GM10266 (cell line): ENCODE measurements around the gene HCLS1.

Experiments
- DNase-seq: peaks from one replicate; pipeline ENCODE4 v3.0.0; 2012; ENCODE audit errors: extremely low spot score
- TF ChIP-seq, protein P1 (sequence below): IDR thresholded peaks from 2 replicates; pipeline ENCODE4 v1.5.1; 2012; ENCODE audit warnings: mild to moderate bottlenecking, low read depth; ENCODE audit not compliant: control insufficient read depth, insufficient read depth; ENCODE audit errors: missing control alignments

The HCLS1 gene

DNA sequence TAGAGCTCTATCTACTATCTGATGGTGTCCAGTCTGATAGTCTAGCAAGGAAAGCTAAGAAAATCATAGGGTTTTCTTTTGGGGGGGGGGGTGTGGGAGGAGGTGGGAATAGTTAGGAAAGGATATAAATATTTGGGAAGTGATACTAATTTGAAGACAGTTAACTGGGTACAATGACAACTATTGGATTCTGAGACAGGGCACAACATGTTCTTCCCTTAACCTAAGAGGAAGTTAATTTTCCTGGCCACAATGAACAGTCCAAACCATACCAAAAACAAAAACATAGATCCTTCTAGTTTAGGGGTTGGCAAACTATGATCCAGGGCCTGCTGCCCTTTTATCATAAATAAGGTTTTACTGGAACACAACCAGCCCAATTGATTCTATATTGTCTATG lies 10.0 kb upstream of the HCLS1 start:
- DNase-seq: no peak
- TF ChIP-seq, protein P1, sequence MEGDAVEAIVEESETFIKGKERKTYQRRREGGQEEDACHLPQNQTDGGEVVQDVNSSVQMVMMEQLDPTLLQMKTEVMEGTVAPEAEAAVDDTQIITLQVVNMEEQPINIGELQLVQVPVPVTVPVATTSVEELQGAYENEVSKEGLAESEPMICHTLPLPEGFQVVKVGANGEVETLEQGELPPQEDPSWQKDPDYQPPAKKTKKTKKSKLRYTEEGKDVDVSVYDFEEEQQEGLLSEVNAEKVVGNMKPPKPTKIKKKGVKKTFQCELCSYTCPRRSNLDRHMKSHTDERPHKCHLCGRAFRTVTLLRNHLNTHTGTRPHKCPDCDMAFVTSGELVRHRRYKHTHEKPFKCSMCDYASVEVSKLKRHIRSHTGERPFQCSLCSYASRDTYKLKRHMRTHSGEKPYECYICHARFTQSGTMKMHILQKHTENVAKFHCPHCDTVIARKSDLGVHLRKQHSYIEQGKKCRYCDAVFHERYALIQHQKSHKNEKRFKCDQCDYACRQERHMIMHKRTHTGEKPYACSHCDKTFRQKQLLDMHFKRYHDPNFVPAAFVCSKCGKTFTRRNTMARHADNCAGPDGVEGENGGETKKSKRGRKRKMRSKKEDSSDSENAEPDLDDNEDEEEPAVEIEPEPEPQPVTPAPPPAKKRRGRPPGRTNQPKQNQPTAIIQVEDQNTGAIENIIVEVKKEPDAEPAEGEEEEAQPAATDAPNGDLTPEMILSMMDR: no peak

DNA sequence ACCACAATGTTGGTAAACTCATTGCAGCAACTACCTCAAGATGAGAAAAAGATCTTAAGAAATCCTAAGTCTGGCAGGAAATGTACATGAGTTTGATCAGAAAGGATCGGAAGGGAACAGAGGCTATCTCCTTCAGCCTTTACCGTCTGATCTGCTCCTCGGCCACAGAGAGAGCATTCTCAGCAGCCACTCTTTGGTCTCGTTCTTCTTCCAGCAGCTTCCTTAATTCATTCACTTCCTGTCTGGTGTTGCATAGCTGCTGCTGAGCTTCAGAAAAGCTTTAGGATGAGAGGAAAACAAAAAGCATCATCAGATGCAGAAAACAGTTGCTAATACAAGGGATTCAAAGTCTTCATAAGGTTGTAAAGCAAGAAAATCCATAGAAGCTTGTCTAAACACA lies 6.6 kb upstream of the HCLS1 start:
- DNase-seq: no peak
- TF ChIP-seq, protein P1: no peak

DNA sequence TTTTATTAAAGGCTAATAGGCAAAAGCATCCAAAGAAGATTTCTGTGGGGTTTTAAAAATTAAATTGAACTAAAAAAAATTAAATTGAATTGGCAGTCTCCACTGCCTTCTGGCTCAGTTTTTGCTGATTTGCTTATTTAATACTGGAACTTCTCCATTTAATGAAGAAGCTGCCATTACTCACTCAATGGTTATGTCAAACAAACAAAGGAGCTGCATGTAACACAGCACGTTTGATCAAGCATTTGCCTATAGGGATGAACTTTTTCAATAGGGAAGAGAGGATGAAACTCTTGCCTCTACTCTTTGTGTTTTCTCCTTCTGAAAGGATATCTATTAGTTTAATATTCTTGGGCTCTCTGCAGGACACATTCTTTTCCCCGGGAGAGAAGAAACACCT lies 4.8 kb upstream of the HCLS1 start:
- TF ChIP-seq, protein P1: no peak
- no peak for DNase-seq

DNA sequence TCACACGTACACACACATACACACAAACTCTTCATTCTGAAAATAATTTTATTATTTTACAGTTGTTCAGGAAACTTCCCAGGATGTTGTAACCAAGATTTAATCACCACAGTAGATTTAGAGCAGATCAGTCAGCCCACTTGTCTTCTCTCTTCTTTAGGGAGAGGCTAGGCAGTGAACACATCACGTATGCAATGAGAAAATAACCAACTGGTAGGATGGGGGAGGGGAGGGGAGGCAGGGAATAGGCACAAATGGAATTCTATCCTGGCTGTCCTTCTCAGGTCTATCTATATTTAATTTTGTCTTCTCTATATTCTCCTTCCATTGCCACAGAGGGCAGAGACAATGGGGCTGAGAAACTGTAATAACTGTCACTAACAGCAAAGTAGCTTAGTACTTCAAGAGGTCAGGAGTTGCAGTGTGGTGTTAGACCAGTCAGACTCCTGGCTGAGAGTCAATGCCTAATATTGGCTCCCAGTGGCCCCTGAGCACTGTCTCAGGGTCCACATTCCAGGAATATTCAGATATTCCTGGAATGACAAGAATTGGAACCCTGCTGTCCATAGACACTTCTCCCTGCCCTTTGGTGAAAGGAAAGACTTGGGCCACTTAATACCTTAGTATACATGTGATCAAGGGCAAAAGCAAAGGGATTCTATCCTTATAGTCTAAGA lies 2.6 kb upstream of the HCLS1 start:
- DNase-seq: no peak
- TF ChIP-seq, protein P1: no peak

DNA sequence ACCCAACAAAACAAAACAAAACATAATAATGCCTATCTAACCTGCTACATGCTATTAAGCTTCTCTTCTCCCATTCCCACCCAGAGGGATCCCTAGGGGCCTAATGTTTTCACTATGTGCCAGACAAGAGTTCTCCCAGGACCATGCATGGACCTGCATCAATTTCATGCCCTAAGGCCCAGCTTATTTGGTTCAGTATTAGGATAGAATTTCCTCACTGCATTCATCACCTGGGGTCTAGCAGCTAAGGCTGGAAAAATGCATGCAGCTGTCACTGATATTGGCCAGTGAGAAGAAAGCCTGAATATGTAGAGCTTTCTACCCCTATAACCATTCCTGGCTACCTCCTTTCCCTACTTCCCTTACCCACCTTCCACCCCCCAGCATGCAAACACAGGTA lies 2.0 kb upstream of the HCLS1 start:
- DNase-seq: no peak
- TF ChIP-seq, protein P1: no peak

DNA sequence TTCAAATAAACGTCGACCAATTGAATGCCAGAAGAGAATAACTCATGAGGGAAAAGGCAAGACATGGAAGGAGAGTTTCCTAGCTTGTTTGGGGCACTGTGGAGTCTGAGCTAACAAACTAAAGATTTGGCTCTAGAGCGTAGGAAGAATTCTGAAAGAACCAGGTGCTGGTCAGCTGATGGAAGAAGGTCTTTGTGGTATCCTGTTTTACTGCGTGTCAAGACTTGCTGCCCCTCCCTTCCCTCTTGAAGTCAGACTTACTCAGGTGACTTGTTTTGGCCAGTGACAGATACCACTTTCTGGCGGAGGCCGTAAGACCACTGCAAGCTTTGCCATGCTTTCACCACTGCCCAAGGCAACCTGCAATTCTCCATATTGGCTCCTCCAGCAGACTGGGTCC lies 673 bp upstream of the HCLS1 start:
- TF ChIP-seq, protein P1: no peak

DNA sequence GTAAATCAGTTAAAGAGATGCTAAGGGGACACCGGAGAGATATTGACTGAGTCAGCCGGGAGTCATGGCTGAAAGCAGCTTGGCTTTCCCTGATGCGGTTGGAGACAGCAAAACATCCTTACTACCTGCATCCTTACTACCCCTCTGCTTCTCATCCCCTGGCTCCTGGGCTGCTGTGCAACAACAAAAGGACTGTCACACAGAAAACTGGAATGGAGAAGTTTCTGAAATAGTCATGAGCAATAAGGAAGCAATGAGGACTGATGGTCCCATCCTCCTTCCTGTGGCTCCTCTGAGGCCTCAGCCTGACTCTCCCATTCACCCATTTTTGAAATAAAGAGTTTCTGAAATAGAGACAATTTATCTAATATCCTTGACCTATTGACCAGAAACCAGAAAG lies 1.1 kb downstream of the HCLS1 start:
- TF ChIP-seq, protein P1: no peak
- no peak for DNase-seq

More for the DNA sequence above, 673 bp upstream of the HCLS1 start:
- no peak for DNase-seq
